Measurements from ENCODE around the gene FOXF2. TPM values are rescaled to one million over a fixed set of nuclear protein-coding genes. Genes with fewer than 3 reads are reported as not detected.

FOXF2 gene
- total and polyA plus RNA-seq, 2 donors (not counting 3 experiments of a cell fraction or from before 2014, with no cell fraction given) = not detected

DNA sequence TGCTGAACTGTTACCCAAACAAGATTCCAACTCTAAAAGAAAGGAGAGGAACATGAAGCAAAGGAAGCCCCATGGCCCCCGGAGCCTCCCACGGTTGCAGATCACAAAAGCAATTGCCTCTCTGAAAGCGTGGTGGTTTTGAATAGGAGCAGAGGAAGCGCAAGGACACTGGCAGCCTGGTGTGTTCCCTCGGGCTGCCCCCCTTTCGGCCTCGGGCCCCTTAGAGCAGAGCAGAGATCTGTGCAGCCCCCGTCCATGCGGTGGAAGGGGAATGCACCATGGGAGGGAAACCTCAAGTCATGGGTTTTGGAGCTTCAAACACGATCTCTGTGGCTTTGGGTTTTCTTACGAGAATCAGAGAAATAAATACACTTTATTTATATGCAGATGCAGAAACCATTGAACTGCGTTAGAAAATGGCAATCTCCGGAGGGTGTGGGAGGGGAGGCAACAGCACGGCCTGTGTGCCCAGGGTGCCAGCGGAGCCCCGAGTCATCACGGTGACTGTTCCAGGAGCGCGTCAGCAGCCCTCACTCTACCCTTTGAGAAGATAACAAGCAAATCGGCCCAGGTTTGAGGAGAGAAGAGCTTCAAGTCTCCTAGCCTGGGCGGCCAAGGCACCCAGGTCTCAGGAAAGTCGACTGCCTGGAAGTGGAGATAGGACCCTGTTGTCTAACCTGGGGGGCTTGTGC lies 20.5 kb downstream of the FOXF2 start:
- no peaks in the 10 kb centered on the region for H3K36me3 ChIP-seq (ENCODE audit: control insufficient read depth in 2 of 2, extremely low read depth in 1 of 2, insufficient read depth in 2 of 2, low read length in 2 of 2)
- no peaks in the 10 kb centered on the region for H3K4me1 ChIP-seq (ENCODE audit: control insufficient read depth, extremely low read depth, insufficient read depth, low read length)
- CTCF ChIA-PET = no interaction called here
- H3K79me2 ChIP-seq (ENCODE audit: control insufficient read depth, insufficient read depth, low read length) = no peaks in the 10 kb centered on the region
- H3K27me3 ChIP-seq (ENCODE audit: control insufficient read depth in 2 of 2, insufficient read depth in 2 of 2, low read length in 2 of 2) = no peaks in the 10 kb centered on the region
- no peak for FAIRE-seq
- no peak overlapping the region for H3K9ac ChIP-seq (replicated peaks; ENCODE audit: extremely low read depth, insufficient read depth, low read length)
- DNase-seq (ENCODE audit: low read depth, low spot score) = no peak
- H3K9me3 ChIP-seq (replicated peaks; ENCODE audit: control insufficient read depth, insufficient read depth, low read length) = no peaks in the 10 kb centered on the region
- no peaks in the 10 kb centered on the region for H3K9me1 ChIP-seq (replicated peaks; ENCODE audit: control insufficient read depth, extremely low read depth, insufficient read depth, low read length)
- POLR2A ChIA-PET = no interaction called here
- H3K4me2 ChIP-seq (ENCODE audit: insufficient read depth, low read length) = no peak overlapping the region
- H4K20me1 ChIP-seq (replicated peaks; ENCODE audit: control insufficient read depth, extremely low read depth, insufficient read depth, low read length) = no peaks in the 10 kb centered on the region
- dilution Hi-C loops (cut with MboI; ENCODE audit: extremely low pct_ligation_motif_present, low sequenced_read_pairs) = no loop called here
- intact Hi-C loops (cut with micrococcal nuclease) = no loop called here
- H3K4me3 ChIP-seq (replicated peaks in 1 of 3; ENCODE audit: insufficient read depth in 1 of 3, low read depth in 1 of 3, low read length in 3 of 3) = no peak overlapping the region
- no TSS peak for BruUV-seq (replicated peaks)
- no peak overlapping the region for H2AFZ ChIP-seq (ENCODE audit: low read depth, low read length)
- no peak for TF ChIP-seq MYC (IDR thresholded peaks at IDR 0.05; ENCODE audit: low read depth, low read length)
- TF ChIP-seq, protein P1, sequence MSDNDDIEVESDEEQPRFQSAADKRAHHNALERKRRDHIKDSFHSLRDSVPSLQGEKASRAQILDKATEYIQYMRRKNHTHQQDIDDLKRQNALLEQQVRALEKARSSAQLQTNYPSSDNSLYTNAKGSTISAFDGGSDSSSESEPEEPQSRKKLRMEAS (IDR thresholded peaks at IDR 0.05; ENCODE audit: insufficient read depth, insufficient read length) = no peak
- TF ChIP-seq POLR2A (IDR thresholded peaks at IDR 0.05; ENCODE audit: low read depth, low read length) = no peak
- no peak for TF ChIP-seq FOS (IDR thresholded peaks at IDR 0.05; ENCODE audit: borderline replicate concordance, insufficient read depth, low read length)
- no peak for TF ChIP-seq JUN (IDR thresholded peaks at IDR 0.05; ENCODE audit: borderline replicate concordance, insufficient read depth, insufficient read length, low read depth)
- TF ChIP-seq POLR2AphosphoS5 (IDR thresholded peaks at IDR 0.05; ENCODE audit: insufficient read depth, low read depth, low read length) = no peak
- no peak for TF ChIP-seq GATA2 (IDR thresholded peaks at IDR 0.05; ENCODE audit: insufficient read depth, insufficient read length, low read depth, low read length)
- TF ChIP-seq EZH2 (IDR thresholded peaks at IDR 0.05; ENCODE audit: borderline replicate concordance, low read depth, low read length, severe bottlenecking) = no peak
- TF ChIP-seq, protein P2, sequence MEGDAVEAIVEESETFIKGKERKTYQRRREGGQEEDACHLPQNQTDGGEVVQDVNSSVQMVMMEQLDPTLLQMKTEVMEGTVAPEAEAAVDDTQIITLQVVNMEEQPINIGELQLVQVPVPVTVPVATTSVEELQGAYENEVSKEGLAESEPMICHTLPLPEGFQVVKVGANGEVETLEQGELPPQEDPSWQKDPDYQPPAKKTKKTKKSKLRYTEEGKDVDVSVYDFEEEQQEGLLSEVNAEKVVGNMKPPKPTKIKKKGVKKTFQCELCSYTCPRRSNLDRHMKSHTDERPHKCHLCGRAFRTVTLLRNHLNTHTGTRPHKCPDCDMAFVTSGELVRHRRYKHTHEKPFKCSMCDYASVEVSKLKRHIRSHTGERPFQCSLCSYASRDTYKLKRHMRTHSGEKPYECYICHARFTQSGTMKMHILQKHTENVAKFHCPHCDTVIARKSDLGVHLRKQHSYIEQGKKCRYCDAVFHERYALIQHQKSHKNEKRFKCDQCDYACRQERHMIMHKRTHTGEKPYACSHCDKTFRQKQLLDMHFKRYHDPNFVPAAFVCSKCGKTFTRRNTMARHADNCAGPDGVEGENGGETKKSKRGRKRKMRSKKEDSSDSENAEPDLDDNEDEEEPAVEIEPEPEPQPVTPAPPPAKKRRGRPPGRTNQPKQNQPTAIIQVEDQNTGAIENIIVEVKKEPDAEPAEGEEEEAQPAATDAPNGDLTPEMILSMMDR (IDR thresholded peaks at IDR 0.05; ENCODE audit: extremely low read depth in 1 of 2, insufficient read depth in 1 of 2, low read depth in 1 of 2, low read length in 2 of 2) = no peak
- H3K27ac ChIP-seq (ENCODE audit: insufficient read depth, low read depth, low read length) = no peak overlapping the region
